H1 (cell line): ENCODE data around the gene RNF145. TPM values are rescaled to one million over a fixed set of nuclear protein-coding genes. Genes with fewer than 3 reads are reported as not detected.

ENCODE experiments used
- CTCF ChIA-PET: fragments of 300-600 bp; sonication (Branson Sonifier 250); formaldehyde crosslinking; loops from one replicate; lab custom pipeline; 2021; ENCODE audit not compliant: partially characterized antibody; lab: Charles Lee
- POLR2A ChIA-PET: fragments of 300-600 bp; sonication (Branson Sonifier 250); formaldehyde crosslinking; loops from one replicate; lab custom pipeline; 2021; ENCODE audit warnings: inconsistent platforms; ENCODE audit not compliant: partially characterized antibody; lab: Charles Lee
- DNase-seq, 2 experiments: peaks; one replicate each; pipeline versions ENCODE4 v3.0.0 to v3.0.0-alpha.2; 2010 to 2022; ENCODE audit warnings: low spot score in 2 of 2, low read depth in 1 of 2, mixed read lengths in 1 of 2
- FAIRE-seq: peaks from 2 replicates; lab custom pipeline; 2011; peaks lifted over from hg19 to GRCh38; lab: Jason Lieb, UNC
- H2AFZ ChIP-seq: 2 replicates; pipeline ENCODE4 v1.8.1; 2012; ENCODE audit warnings: low read length, inconsistent platforms
- H2AK5ac ChIP-seq: 2 replicates; pipeline ENCODE4 v1.6.1; 2013; ENCODE audit warnings: low read depth, low read length
- H2BK120ac ChIP-seq: replicated peaks from 2 replicates; pipeline ENCODE3; 2013; ENCODE audit warnings: low read depth, low read length, inconsistent platforms
- H2BK12ac ChIP-seq: 2 replicates; pipeline ENCODE4 v1.6.1; 2013; ENCODE audit warnings: low read depth, low read length
- H2BK15ac ChIP-seq: 2 replicates; pipeline ENCODE4 v1.6.1; 2013; ENCODE audit warnings: low read length
- H2BK20ac ChIP-seq: 2 replicates; pipeline ENCODE4 v1.6.1; 2013; ENCODE audit warnings: low read length
- H2BK5ac ChIP-seq: 2 replicates; pipeline ENCODE4 v1.6.1; 2013; ENCODE audit warnings: low read depth, low read length
- H3K14ac ChIP-seq: 2 replicates; pipeline ENCODE4 v1.6.1; 2013; ENCODE audit warnings: inconsistent platforms; ENCODE audit not compliant: insufficient read length
- H3K18ac ChIP-seq: 2 replicates; pipeline ENCODE4 v1.6.1; 2013; ENCODE audit warnings: low read length; ENCODE audit errors: extremely low read depth
- H3K23ac ChIP-seq: 2 replicates; pipeline ENCODE4 v1.6.1; 2013; ENCODE audit warnings: inconsistent platforms; ENCODE audit not compliant: insufficient read length
- H3K23me2 ChIP-seq: 2 replicates; pipeline ENCODE4 v1.6.1; 2013; ENCODE audit warnings: low read depth, low read length
- H3K27ac ChIP-seq: 2 replicates; pipeline ENCODE4 v1.6.1; 2011; ENCODE audit warnings: low read depth, low read length, inconsistent platforms
- H3K27me3 ChIP-seq, 4 experiments: replicated peaks in 1 of 4; 1 replicate in 1 of 4; 2 replicates in 3 of 4; pipeline versions ENCODE4 v1.6.1 to v1.8.1; 2011 to 2013; ENCODE audit warnings: low read length in 3 of 4, mild to moderate bottlenecking in 3 of 4, inconsistent platforms in 2 of 4, mixed read lengths in 2 of 4, moderate library complexity in 1 of 4; ENCODE audit not compliant: control insufficient read depth in 3 of 4, insufficient read depth in 3 of 4; ENCODE audit errors: extremely low read depth in 1 of 4
- H3K36me3 ChIP-seq, 4 experiments: 2 replicates each; pipeline versions ENCODE4 v1.6.1 to v1.8.1; 2011 to 2013; ENCODE audit warnings: mild to moderate bottlenecking in 4 of 4, low read length in 3 of 4, moderate library complexity in 2 of 4, control low read depth in 1 of 4, inconsistent platforms in 1 of 4; ENCODE audit not compliant: insufficient read depth in 4 of 4, control insufficient read depth in 2 of 4
- H3K4ac ChIP-seq: replicated peaks from 2 replicates; pipeline ENCODE3; 2013; ENCODE audit warnings: low read length, low read depth, mixed read lengths, inconsistent platforms; ENCODE audit not compliant: insufficient read length
- H3K4me1 ChIP-seq, 4 experiments: replicated peaks in 1 of 4; 1 replicate in 1 of 4; 2 replicates in 3 of 4; pipeline versions ENCODE4 v1.6.1 to v1.8.1; 2011 to 2013; ENCODE audit warnings: low read length in 3 of 4, inconsistent platforms in 2 of 4, mixed read lengths in 1 of 4; ENCODE audit not compliant: insufficient read depth in 4 of 4, control insufficient read depth in 3 of 4
- H3K4me2 ChIP-seq, 2 experiments: 2 replicates each; pipeline versions ENCODE4 v1.6.1 to v1.8.1; 2011 to 2013; ENCODE audit warnings: low read depth in 2 of 2, low read length in 2 of 2, control low read depth in 1 of 2, inconsistent platforms in 1 of 2, mild to moderate bottlenecking in 1 of 2; ENCODE audit not compliant: insufficient read depth in 1 of 2
- H3K4me3 ChIP-seq, 4 experiments: fragments of 200-600, 300-600 bp in 1 of 4; sonication (generic), shearing (Covaris generic), sonication (Bioruptor Twin) in 1 of 4; 2 replicates each; pipeline versions ENCODE4 v1.5.1 to v1.8.1; 2011 to 2016; ENCODE audit warnings: low read length in 4 of 4, low read depth in 3 of 4, control low read depth in 2 of 4, inconsistent platforms in 2 of 4, mild to moderate bottlenecking in 2 of 4, mixed read lengths in 1 of 4, moderate library complexity in 1 of 4; ENCODE audit not compliant: insufficient read depth in 2 of 4; ENCODE audit errors: extremely low read depth in 1 of 4
- H3K56ac ChIP-seq: replicated peaks from 2 replicates; pipeline ENCODE3; 2013; ENCODE audit warnings: low read depth, mild to moderate bottlenecking, mixed read lengths, low read length, inconsistent platforms; ENCODE audit not compliant: insufficient read length
- H3K79me1 ChIP-seq: 2 replicates; pipeline ENCODE4 v1.6.1; 2013; ENCODE audit warnings: low read depth, low read length, control low read depth
- H3K79me2 ChIP-seq, 2 experiments: 2 replicates each; pipeline versions ENCODE4 v1.6.1 to v1.8.1; 2012 to 2013; ENCODE audit warnings: low read length in 2 of 2, mild to moderate bottlenecking in 2 of 2, inconsistent platforms in 1 of 2; ENCODE audit not compliant: insufficient read depth in 2 of 2, control insufficient read depth in 1 of 2
- H3K9ac ChIP-seq, 4 experiments: replicated peaks in 1 of 4; 1 replicate in 1 of 4; 2 replicates in 3 of 4; pipeline versions ENCODE4 v1.6.1 to v1.8.1; 2011 to 2013; ENCODE audit warnings: low read depth in 3 of 4, low read length in 3 of 4, control low read depth in 2 of 4, mild to moderate bottlenecking in 2 of 4, moderate library complexity in 2 of 4, inconsistent platforms in 1 of 4; ENCODE audit errors: extremely low read depth in 1 of 4
- H3K9me3 ChIP-seq, 2 experiments: 2 replicates each; pipeline versions ENCODE4 v1.6.1 to v1.8.1; 2012 to 2013; ENCODE audit warnings: mild to moderate bottlenecking in 2 of 2, moderate library complexity in 2 of 2, control low read depth in 1 of 2, inconsistent platforms in 1 of 2, low read depth in 1 of 2, low read length in 1 of 2, mixed read lengths in 1 of 2; ENCODE audit not compliant: insufficient read depth in 2 of 2
- H4K20me1 ChIP-seq, 2 experiments: replicated peaks in 1 of 2; 2 replicates each; pipeline versions ENCODE3 to v1.8.1; 2011 to 2013; ENCODE audit warnings: inconsistent platforms in 2 of 2, low read length in 2 of 2, mild to moderate bottlenecking in 1 of 2; ENCODE audit not compliant: insufficient read depth in 2 of 2, control insufficient read depth in 1 of 2
- H4K5ac ChIP-seq: 2 replicates; pipeline ENCODE4 v1.6.1; 2013; ENCODE audit warnings: low read length, low read depth, mixed read lengths, inconsistent platforms; ENCODE audit not compliant: insufficient read length
- H4K8ac ChIP-seq: 2 replicates; pipeline ENCODE4 v1.8.0; 2013; ENCODE audit warnings: mild to moderate bottlenecking, moderate library complexity, low read length, inconsistent platforms; ENCODE audit not compliant: insufficient read depth; ENCODE audit errors: extremely low read depth
- H4K91ac ChIP-seq: replicated peaks from 2 replicates; pipeline ENCODE3; 2013; ENCODE audit warnings: low read length, mixed read lengths, inconsistent platforms; ENCODE audit not compliant: insufficient read length
- CEBPB ChIP-seq: IDR thresholded peaks from 2 replicates; pipeline ENCODE4 v1.6.1; 2012; ENCODE audit warnings: low read depth, low read length
- TEAD4 ChIP-seq: IDR thresholded peaks from 2 replicates; pipeline ENCODE4 v1.6.1; 2012; ENCODE audit warnings: low read depth, low read length, inconsistent platforms, mixed read lengths
- WGBS, 2 experiments: shearing (Covaris generic) in 1 of 2; methylation state at CpG; one replicate each; pipeline versions ENCODE4 v1.1.6 to v1.1.7; 2013 to 2015; ENCODE audit warnings: low lambda C conversion rate in 2 of 2, mixed read lengths in 2 of 2, inconsistent platforms in 1 of 2, low coverage in 1 of 2, missing lambda C conversion rate in 1 of 2; ENCODE audit not compliant: insufficient replicate concordance in 2 of 2, insufficient coverage in 1 of 2, insufficient read length in 1 of 2; ENCODE audit errors: extremely low coverage in 1 of 2, missing lambda C conversion rate in 1 of 2; 5-methylcytosine and 5-hydroxymethylcytosine counted together
- polyA plus RNA-seq, 7 experiments: library from polyadenylated mRNA; depleted of rRNA in 3 of 7; stranded (reverse) in 5 of 7; unstranded in 2 of 7; fragments of >200 nt in 5 of 7; fragments of 200-250 nt in 2 of 7; gene quantifications; 1 replicate in 5 of 7; 2 replicates in 1 of 7; 4 replicates in 1 of 7; pipeline versions ENCODE4 v1.2.1 to v1.2.3, GENCODE V29; 2011 to 2013; ENCODE audit warnings: missing spikeins in 2 of 7, mixed read lengths in 2 of 7
- total RNA-seq: library from RNA; stranded (reverse); fragmentation: NEBNext Ultra II Directional; extraction: Animal tissue kit (Norgen Biotek cat#: 25700); gene quantifications from 2 replicates; pipeline ENCODE4 v1.2.1, GENCODE V29; 2021

The RNF145 gene
- total and polyA plus RNA-seq, 2 of the 8 experiments (the other 6 are each of a cell fraction or from before 2014, with no cell fraction given) = 34.2 to 72.5 TPM

DNA sequence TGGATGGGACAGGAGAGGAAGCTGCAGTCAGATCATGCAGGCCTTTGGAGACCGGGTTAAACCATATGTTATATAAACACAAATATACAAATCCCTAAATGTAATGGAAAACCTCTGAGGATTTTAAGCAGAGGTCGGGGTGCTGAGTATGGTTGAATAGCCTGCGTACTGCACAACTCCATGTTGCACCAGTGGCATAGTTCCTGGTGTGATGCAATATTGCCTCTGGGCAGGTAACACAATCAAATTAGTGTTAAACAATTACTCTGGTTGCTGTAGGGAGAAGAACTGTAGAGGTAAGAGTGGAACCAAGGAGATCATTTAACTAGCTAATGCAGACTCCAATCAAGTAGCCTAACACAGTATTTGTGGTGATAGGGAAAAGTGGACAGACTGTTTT, 21.3 kb upstream of the RNF145 start:
- Histone ChIP-seq H4K20me1 (peaks cover 0 to 2% of the 10 kb centered on the region in 2 experiments), H2BK20ac (no peak overlapping the region), H3K23ac (no peak overlapping the region), H3K9me3 (no peaks in the 10 kb centered on the region), H3K27ac (no peak overlapping the region), H4K8ac (no peak overlapping the region), H3K4ac (no peak overlapping the region), H3K56ac (no peak overlapping the region), H4K91ac (no peak overlapping the region), H3K18ac (no peak overlapping the region), H3K79me1 (no peaks in the 10 kb centered on the region), H2BK15ac (no peak overlapping the region), H2AK5ac (no peak overlapping the region), H3K79me2 (no peaks in the 10 kb centered on the region), H2BK120ac (no peak overlapping the region), H3K27me3 (peaks cover 25 to 55% (median 43%) of the 10 kb centered on the region in 4 experiments), H3K4me2 (no peak overlapping the region), H2BK12ac (no peak overlapping the region), H3K14ac (no peak overlapping the region), H3K9ac (no peak overlapping the region), H4K5ac (no peak overlapping the region), H2AFZ (no peak overlapping the region), H3K4me1 (peaks cover 0 to 2% (median 0%) of the 10 kb centered on the region in 4 experiments; a peak in 1 of 7 replicates), H3K23me2 (no peaks in the 10 kb centered on the region), H2BK5ac (no peak overlapping the region), H3K4me3 (no peak overlapping the region), H3K36me3 (no peaks in the 10 kb centered on the region)
- FAIRE-seq = no peak
- WGBS, 2 experiments = 86% methylated on average over 3 of the region's 3 CpGs; no CpG with 5 or more reads in 1 of the 2 experiments
- CTCF ChIA-PET = interaction anchor here (0.8 kb wide), 1 partner anchor 74 kb away, joined by 4 read pairs; no protein-coding TSS in a partner anchor
- POLR2A ChIA-PET = interaction anchor here (1.3 kb wide), 1 partner anchor 23 kb away, joined by 7 read pairs; no protein-coding TSS in a partner anchor
- TF ChIP-seq TEAD4 = no peak
- peak; percentile 15; the same call in 1 of the 2 replicates for TF ChIP-seq CEBPB
- no peak for DNase-seq
